Endometrium (tissue), 2 donors: ENCODE data around the gene OPN1MW.
"Not testable (repeated sequence)": the region's sequence is repeated elsewhere in the genome, so short reads cannot be mapped to it uniquely, and the experiment has no call there.

Source experiments
- FAIRE-seq: peaks from 2 replicates; lab custom pipeline; 2012; peaks lifted over from hg19 to GRCh38; lab: Jason Lieb, UNC
- donor health status: control.
- donor health status: control.

The OPN1MW gene

GRCh38 chrX:154182296-154182695, at the start of gene OPN1MW:
OPN1MW (plus strand) TSS chrX:154182596; CDS start chrX:154182678, 82 bp downstream.
- not testable (repeated sequence) for FAIRE-seq

DNA sequence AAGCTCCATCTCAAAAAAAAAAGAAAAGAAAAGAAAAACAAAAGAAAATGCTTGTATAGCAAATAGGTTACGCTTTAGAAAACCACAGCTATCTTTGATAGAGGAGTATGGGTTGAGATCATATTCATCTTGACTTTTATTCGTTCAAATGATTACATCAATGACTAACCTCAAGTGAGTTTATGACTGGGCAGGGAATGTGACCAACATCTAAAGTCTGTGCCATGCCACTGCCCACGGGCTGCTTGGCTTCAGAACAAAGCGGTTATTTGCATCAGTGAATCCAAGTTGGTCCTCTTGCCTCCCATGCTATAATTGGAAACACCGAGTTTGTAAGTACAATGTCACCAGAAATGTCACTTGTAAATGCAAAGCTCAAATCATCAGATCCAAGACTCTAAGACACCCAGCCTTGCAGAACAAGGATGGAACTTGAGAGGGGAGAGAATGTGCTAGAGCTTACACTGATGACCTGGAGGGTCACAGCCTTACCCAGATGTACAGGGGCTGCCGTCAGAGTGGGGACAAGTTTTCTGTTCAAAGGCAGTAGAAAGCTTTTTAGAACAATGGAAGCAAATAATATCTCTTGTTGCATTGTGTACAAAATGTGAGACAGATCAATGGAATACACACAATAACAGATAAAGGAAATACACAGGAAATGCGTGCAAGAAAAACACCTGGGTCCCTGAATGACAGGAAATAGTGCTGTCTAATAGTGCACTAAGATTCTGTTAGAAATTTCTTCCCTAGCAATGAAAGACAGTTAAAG, 46.8 kb upstream of the OPN1MW start:
- FAIRE-seq, result no peak

DNA sequence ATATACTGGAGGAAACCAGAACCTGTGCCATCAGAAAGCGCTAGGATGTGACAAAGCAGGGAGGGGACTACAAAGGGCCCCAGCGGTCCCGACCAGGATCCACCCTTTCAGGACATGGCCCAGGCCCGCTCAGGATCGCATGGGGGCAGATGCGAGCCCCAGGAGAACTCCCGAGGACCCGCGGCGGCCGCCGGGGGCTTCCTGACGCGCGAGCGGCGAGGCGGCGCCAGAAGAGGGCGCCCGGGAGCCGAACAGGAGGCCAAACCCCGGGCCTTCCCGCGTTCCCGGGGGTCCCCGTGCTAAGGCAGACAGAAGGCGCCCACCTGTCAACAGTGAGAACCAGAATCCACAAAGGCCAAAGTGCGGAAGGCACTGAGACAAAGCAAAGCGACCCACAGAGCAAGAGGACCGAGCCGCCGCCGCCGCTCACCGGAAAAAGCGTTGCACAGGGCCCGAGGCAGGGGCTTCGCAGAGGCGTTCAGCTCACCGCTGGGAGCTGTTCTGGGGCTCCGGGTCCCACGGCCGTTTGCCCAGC, 45.7 kb upstream of the OPN1MW start:
- FAIRE-seq, result no peak

- FAIRE-seq, result no peak
These were observed 43.5 kb upstream of the OPN1MW start for GRCh38 chrX:154138857-154139256.

DNA sequence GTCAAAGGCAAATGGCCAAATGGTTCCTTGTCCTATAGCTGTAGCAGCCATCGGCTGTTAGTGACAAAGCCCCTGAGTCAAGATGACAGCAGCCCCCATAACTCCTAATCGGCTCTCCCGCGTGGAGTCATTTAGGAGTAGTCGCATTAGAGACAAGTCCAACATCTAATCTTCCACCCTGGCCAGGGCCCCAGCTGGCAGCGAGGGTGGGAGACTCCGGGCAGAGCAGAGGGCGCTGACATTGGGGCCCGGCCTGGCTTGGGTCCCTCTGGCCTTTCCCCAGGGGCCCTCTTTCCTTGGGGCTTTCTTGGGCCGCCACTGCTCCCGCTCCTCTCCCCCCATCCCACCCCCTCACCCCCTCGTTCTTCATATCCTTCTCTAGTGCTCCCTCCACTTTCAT, 42.2 kb upstream of the OPN1MW start:
- FAIRE-seq, result no peak

- FAIRE-seq, result no peak
These were observed 41.7 kb upstream of the OPN1MW start for GRCh38 chrX:154140742-154141141.

DNA sequence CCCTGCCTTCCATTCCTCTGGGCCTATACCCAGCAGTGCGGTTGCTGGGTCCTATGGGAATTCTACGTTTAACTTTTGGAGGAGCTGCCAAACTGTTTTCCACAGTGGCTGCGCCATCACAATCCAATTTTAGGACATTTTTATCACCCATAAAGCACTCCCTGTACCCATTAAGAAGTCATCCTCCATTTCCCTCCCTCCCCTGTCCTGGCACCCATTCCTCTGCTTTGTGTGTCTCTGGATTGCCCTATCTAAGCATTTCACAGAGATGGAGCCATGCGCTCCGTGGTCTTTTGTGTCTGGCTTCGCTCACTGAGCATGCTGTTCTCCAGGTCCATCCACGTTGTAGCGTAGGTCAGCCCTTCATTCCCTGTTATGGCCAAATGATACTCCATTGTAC, 40.0 kb upstream of the OPN1MW start:
- FAIRE-seq, result no peak

GRCh38 chrX:154142950-154143745, 39.2 kb upstream of the OPN1MW start:
- no peak for FAIRE-seq

- not testable (repeated sequence) for FAIRE-seq
These were observed 38.4 kb upstream of the OPN1MW start, which contains the start of gene OPN1LW for GRCh38 chrX:154144010-154144409. OPN1LW (plus strand) TSS chrX:154144243; CDS start chrX:154144284, 41 bp downstream.

- FAIRE-seq, result not testable (repeated sequence)
These were observed 31.4 kb upstream of the OPN1MW start for GRCh38 chrX:154151030-154151429.

- FAIRE-seq, result not testable (repeated sequence)
These were observed 26.2 kb upstream of the OPN1MW start for GRCh38 chrX:154156221-154156620.

DNA sequence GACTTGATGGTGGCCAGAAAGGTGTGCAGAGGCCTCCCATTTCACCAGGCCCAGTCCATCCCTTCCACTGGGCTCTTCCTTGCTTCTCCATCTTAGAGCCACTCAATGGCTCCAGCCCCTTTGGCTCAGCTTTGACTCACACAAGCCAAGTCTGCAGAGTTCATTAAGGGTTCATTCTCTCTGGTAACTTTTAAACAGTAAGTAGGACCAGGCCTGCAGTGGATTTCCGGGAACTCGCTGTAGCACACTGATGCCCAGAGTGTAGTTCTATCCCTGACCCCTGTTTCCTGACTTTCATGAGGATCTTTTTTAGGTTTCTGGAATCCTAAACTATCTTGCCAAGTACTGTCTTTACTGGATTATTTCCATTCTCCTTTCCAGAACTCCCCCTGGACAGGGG, 25.2 kb upstream of the OPN1MW start:
- FAIRE-seq, result not testable (repeated sequence)

DNA sequence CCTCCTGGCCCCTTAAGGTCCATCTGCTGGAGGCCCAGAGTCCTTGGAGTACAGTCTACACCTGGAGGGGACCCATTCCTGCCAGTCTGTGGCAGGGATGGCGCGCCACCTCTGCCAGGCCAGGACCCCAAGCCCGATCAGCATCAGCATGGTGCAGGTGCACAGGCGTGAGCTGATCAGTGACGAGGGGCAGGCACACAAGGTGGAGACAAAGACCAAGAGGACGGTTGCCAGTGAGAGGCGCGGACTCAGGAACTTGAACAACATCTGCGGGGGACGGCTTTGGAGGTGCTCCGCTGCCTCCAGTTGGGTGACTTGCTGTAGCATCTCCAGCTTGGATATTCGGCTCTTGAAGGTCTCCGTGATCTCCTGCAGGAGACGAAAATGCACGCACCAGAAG, 23.1 kb upstream of the OPN1MW start:
- not testable (repeated sequence) for FAIRE-seq

GRCh38 chrX:154164902-154165301, 17.5 kb upstream of the OPN1MW start:
- not testable (repeated sequence) for FAIRE-seq

GRCh38 chrX:154168384-154168783, 14.0 kb upstream of the OPN1MW start:
- FAIRE-seq, result not testable (repeated sequence)

GRCh38 chrX:154172535-154172943, 9.9 kb upstream of the OPN1MW start:
- not testable (repeated sequence) for FAIRE-seq

DNA sequence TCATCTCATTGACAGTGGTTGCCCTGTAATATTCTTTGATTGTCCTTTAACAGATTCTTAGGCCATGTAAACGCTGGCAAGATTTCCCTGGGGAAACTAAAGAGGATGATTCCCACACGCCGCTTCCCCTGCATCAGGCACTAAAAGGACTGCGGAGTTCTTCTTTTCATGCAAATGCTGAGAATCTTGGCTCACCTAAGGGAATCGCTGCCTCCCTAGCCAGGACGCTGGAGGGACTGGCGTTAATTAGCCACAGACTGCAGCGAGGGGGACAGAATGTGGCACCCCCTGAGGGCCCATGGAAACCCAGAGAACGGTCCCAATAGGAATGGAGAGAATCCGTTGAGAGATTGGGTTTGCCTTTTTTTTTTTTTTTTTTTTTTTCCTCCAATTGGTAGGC, 8.0 kb upstream of the OPN1MW start:
- FAIRE-seq, result not testable (repeated sequence)

- FAIRE-seq, result not testable (repeated sequence)
These were observed 1.4 kb downstream of the OPN1MW start for GRCh38 chrX:154183794-154184193.

GRCh38 chrX:154192846-154193245, 10.4 kb downstream of the OPN1MW start:
- not testable (repeated sequence) for FAIRE-seq

DNA sequence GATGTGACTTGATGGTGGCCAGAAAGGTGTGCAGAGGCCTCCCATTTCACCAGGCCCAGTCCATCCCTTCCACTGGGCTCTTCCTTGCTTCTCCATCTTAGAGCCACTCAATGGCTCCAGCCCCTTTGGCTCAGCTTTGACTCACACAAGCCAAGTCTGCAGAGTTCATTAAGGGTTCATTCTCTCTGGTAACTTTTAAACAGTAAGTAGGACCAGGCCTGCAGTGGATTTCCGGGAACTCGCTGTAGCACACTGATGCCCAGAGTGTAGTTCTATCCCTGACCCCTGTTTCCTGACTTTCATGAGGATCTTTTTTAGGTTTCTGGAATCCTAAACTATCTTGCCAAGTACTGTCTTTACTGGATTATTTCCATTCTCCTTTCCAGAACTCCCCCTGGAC, 11.9 kb downstream of the OPN1MW start:
- not testable (repeated sequence) for FAIRE-seq

DNA sequence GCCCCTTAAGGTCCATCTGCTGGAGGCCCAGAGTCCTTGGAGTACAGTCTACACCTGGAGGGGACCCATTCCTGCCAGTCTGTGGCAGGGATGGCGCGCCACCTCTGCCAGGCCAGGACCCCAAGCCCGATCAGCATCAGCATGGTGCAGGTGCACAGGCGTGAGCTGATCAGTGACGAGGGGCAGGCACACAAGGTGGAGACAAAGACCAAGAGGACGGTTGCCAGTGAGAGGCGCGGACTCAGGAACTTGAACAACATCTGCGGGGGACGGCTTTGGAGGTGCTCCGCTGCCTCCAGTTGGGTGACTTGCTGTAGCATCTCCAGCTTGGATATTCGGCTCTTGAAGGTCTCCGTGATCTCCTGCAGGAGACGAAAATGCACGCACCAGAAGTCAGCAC, 14.1 kb downstream of the OPN1MW start:
- not testable (repeated sequence) for FAIRE-seq

- FAIRE-seq, result not testable (repeated sequence)
These were observed 27.4 kb downstream of the OPN1MW start for GRCh38 chrX:154209670-154210418.
